Tibial nerve (tissue), 4 donors: ENCODE results near the gene BRSK1. TPM values are rescaled to one million over a fixed set of nuclear protein-coding genes. Genes with fewer than 3 reads are reported as not detected.
"Not testable (repeated sequence)": the region's sequence is repeated elsewhere in the genome, so short reads cannot be mapped to it uniquely, and the experiment has no call there.

Experiments
- DNase-seq, 2 donors: peaks; one replicate each; pipeline ENCODE4 v3.0.0-alpha.2; 2019; ENCODE audit warnings: low spot score in 2 of 2
- H3K27ac ChIP-seq, 4 donors: fragments of 200-600 bp; sonication (generic) in 3 of 4; one replicate each; pipeline ENCODE4 v1.5.1; 2017 to 2019; ENCODE audit warnings: mild to moderate bottlenecking in 1 of 4
- H3K27me3 ChIP-seq, 2 donors: fragments of 200-600 bp; sonication (generic) in 1 of 2; one replicate each; pipeline versions ENCODE4 v1.5.1 to v1.6.0; 2017 to 2019
- H3K36me3 ChIP-seq, 3 donors: fragments of 200-600 bp; sonication (generic); one replicate each; pipeline ENCODE4 v1.5.1; 2018 to 2019
- H3K4me1 ChIP-seq, 4 donors: fragments of 200-600 bp; sonication (generic) in 3 of 4; one replicate each; pipeline ENCODE4 v1.5.1; 2017 to 2019
- H3K4me3 ChIP-seq, 4 donors: fragments of 200-600 bp; sonication (generic) in 3 of 4; one replicate each; pipeline ENCODE4 v1.5.1; 2017 to 2019; ENCODE audit warnings: mild to moderate bottlenecking in 1 of 4, moderate library complexity in 1 of 4
- H3K9me3 ChIP-seq, 4 donors: fragments of 200-600 bp; sonication (generic) in 3 of 4; one replicate each; pipeline ENCODE4 v1.5.1; 2017 to 2019
- EP300 ChIP-seq, 2 donors: sonication (generic); formaldehyde crosslinking; IDR thresholded peaks; one replicate each; pipeline ENCODE4 v1.6.1; 2017; ENCODE audit warnings: antibody characterized with exemption in 2 of 2, mild to moderate bottlenecking in 1 of 2
- POLR2A ChIP-seq, 2 donors: fragments of 450-650 bp; IDR thresholded peaks; one replicate each; pipeline ENCODE4 v1.6.1; 2017; ENCODE audit warnings: antibody characterized with exemption in 2 of 2, mild to moderate bottlenecking in 2 of 2, moderate library complexity in 2 of 2
- WGBS, 2 donors: methylation state at CpG; one replicate each; pipeline ENCODE4 v1.1.5; 2018; 5-methylcytosine and 5-hydroxymethylcytosine counted together
- total RNA-seq, 4 donors: library from RNA; depleted of rRNA; stranded (reverse); fragments of >200 nt; gene quantifications; one replicate each; pipeline ENCODE4 v1.1.0, GENCODE V29; 2016
- TF ChIP-seq, protein P1 (sequence below), 5 experiments: fragments of 200-600 bp in 3 of 5; fragments of 450-650 bp in 2 of 5; sonication (generic) in 3 of 5; IDR thresholded peaks; one replicate each; pipeline ENCODE4 v1.5.1; 2016 to 2019; ENCODE audit warnings: antibody characterized with exemption in 5 of 5, mild to moderate bottlenecking in 3 of 5, moderate library complexity in 2 of 5

BRSK1 gene
- total RNA-seq, 4 donors from 2014 or later: 4.6 to 6.9 (median 5.9) TPM

DNA sequence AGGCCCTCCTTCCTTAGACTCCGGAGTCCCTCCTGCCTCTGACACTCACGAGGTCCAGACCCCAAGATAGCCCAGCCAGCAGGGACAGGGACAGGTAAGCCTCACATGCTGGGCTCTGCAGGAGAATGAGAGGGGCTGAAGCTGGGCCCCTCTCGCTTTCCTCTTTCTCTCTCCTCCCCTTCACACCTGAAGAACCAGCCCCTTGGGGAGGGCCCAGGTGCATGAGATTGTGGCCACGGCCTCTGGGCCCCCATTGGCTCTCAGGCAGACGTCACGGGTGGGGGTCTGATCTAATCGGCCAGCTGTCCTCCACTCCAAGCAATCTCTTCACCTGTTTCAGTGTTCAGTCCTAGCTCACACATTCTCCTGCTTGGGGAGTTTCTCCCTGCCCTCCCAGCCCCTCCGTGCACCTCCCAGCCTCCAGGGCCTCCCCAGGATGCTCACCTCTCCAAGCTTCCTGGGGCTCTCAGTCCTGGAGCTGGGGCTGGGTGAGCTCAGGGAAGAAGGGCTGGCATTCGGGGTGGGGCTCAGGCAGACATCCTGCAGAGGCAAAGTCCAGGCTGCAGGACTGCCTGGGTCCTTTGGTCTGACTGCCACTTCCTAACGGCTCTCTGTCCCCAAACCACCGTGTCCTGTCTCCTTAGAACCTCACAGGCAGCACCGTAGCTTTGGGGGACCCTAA, 38.5 kb downstream of the BRSK1 start:
- H3K36me3 ChIP-seq: no peaks in the 10 kb centered on the region
- 61 to 65% methylated on average over 11 to 12 of the region's 12 CpGs for WGBS, 2 donors
- no peak for TF ChIP-seq POLR2A (IDR thresholded peaks at IDR 0.05)
- TF ChIP-seq, protein P1, sequence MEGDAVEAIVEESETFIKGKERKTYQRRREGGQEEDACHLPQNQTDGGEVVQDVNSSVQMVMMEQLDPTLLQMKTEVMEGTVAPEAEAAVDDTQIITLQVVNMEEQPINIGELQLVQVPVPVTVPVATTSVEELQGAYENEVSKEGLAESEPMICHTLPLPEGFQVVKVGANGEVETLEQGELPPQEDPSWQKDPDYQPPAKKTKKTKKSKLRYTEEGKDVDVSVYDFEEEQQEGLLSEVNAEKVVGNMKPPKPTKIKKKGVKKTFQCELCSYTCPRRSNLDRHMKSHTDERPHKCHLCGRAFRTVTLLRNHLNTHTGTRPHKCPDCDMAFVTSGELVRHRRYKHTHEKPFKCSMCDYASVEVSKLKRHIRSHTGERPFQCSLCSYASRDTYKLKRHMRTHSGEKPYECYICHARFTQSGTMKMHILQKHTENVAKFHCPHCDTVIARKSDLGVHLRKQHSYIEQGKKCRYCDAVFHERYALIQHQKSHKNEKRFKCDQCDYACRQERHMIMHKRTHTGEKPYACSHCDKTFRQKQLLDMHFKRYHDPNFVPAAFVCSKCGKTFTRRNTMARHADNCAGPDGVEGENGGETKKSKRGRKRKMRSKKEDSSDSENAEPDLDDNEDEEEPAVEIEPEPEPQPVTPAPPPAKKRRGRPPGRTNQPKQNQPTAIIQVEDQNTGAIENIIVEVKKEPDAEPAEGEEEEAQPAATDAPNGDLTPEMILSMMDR (IDR thresholded peaks at IDR 0.05): no peak
- no peak for TF ChIP-seq EP300 (IDR thresholded peaks at IDR 0.05)
- H3K27ac ChIP-seq: peak overlapping the region in 1 of 4 donors; percentile 50
- no peaks in the 10 kb centered on the region for H3K4me1 ChIP-seq
- H3K27me3 ChIP-seq: peaks cover 0 to 11% of the 10 kb centered on the region in 2 donors
- DNase-seq: no peak
- H3K4me3 ChIP-seq: no peak overlapping the region
- no peaks in the 10 kb centered on the region for H3K9me3 ChIP-seq

GRCh38 chr19:55324662-55325061, 40.9 kb downstream of the BRSK1 start:
- 80 to 84% methylated on average over 6 of the region's 6 CpGs for WGBS, 2 donors
- TF ChIP-seq POLR2A (IDR thresholded peaks at IDR 0.05): no peak
- TF ChIP-seq, protein P1 (IDR thresholded peaks at IDR 0.05): no peak
- no peak for TF ChIP-seq EP300 (IDR thresholded peaks at IDR 0.05)
- Histone ChIP-seq H3K4me3 (peak overlapping the region in 1 of 4 donors; percentile 14), H3K36me3 (no peaks in the 10 kb centered on the region), H3K27me3 (peaks cover 0 to 11% of the 10 kb centered on the region in 2 donors), H3K9me3 (no peaks in the 10 kb centered on the region), H3K4me1 (no peaks in the 10 kb centered on the region), H3K27ac (peak overlapping the region in 1 of 4 donors; percentile 47)
- DNase-seq: no peak

DNA sequence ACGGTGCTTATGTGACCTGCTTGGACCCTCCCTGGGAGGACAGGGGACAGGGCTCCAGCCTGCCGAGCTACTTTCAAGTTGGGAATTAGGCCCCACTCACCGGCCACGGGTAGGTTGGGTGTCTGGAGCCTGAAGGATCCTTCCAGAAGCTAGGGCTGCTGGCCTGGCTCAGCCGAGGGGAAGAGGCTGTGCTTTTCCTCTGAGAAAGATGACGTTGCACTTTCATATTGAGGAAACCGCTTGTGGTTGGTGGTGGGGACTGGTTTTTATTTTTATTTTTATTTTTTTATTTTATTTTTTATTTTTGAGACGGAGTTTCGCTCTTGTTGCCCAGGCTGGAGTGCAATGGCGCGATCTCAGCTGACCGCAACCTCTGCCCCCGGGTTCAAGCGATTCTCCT, 41.4 kb downstream of the BRSK1 start, which contains the start of gene TMEM150B:
TSS of gene TMEM150B (minus strand) at position 170 of the 400 bp plus-strand sequence. CDS start 4,305 bp downstream, outside the sequence.
- 67 to 70% methylated on average over 14 of the region's 14 CpGs for WGBS, 2 donors
- DNase-seq: no peak
- no peaks in the 10 kb centered on the region for H3K4me1 ChIP-seq
- peak within 1 kb of the TSS in 1 of 4 donors; percentile 14 for H3K4me3 ChIP-seq
- no peaks in the 10 kb centered on the region for H3K9me3 ChIP-seq
- H3K36me3 ChIP-seq: no peaks in the 10 kb centered on the region
- peaks cover 0 to 8% of the 10 kb centered on the region in 2 donors for H3K27me3 ChIP-seq
- peak in 1 of 2 donors; percentile 20 for TF ChIP-seq EP300 (IDR thresholded peaks at IDR 0.05)
- TF ChIP-seq, protein P1 (IDR thresholded peaks at IDR 0.05): no peak
- H3K27ac ChIP-seq: peak within 1 kb of the TSS in 1 of 4 donors; percentile 47

GRCh38 chr19:55328774-55329318, 45.0 kb downstream of the BRSK1 start:
- not testable (repeated sequence) for H3K9me3 ChIP-seq, H3K27ac ChIP-seq, H3K27me3 ChIP-seq, H3K36me3 ChIP-seq, DNase-seq, H3K4me3 ChIP-seq, H3K4me1 ChIP-seq
- WGBS, 2 donors: 64 to 77% methylated on average over 4 of the region's 4 CpGs

DNA sequence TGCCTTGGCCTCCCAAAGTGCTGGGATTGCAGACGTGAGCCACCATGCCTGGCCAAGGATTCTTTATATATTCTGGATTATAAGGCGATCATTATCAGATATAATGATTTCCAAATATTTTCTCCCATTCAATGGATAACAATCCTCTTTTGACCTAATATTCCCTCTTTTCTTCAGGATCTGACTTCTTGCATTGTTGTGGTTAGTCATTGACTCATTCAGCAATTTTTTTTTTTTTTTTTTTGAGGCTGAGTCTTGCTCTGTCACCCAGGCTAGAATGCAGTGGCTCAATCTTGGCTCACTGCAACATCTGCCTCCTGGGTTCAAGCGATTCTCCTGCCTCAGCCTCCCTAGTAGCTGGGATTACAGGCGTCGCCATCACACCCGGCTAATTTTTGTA, 46.0 kb downstream of the BRSK1 start:
- H3K27ac ChIP-seq, H3K4me3 ChIP-seq, DNase-seq, H3K9me3 ChIP-seq, H3K4me1 ChIP-seq, H3K36me3 ChIP-seq, H3K27me3 ChIP-seq: not testable (repeated sequence)
- WGBS, 2 donors: 79% methylated on average over 6 of the region's 6 CpGs

- Histone ChIP-seq H3K4me3 (no peak overlapping the region), H3K36me3 (no peaks in the 10 kb centered on the region), H3K27ac (no peak overlapping the region), H3K4me1 (peaks cover 0 to 7% (median 5%) of the 10 kb centered on the region in 4 donors), H3K9me3 (no peaks in the 10 kb centered on the region), H3K27me3 (peaks cover 0 to 7% of the 10 kb centered on the region in 2 donors)
- DNase-seq: no peak
- no peak for TF ChIP-seq POLR2A (IDR thresholded peaks at IDR 0.05)
- TF ChIP-seq, protein P1 (IDR thresholded peaks at IDR 0.05): no peak
- WGBS, 2 donors: 73 to 76% methylated on average over 11 of the region's 11 CpGs
These were observed 50.1 kb downstream of the BRSK1 start for GRCh38 chr19:55333870-55334269.
